HEK293 (cell line): ENCODE results near the gene PI4KA.

Experiments
- CTCF ChIP-seq: fragments of 450-650 bp; formaldehyde crosslinking; IDR thresholded peaks from 2 replicates; pipeline ENCODE4 v1.5.1; 2016; ENCODE audit warnings: missing biosample characterization, missing genetic modification characterization
- KLF9 ChIP-seq: fragments of 450-650 bp; formaldehyde crosslinking; IDR thresholded peaks from 2 replicates; pipeline ENCODE4 v1.5.1; 2016; ENCODE audit warnings: missing biosample characterization, missing genetic modification characterization, low read depth
- ZNF398 ChIP-seq: fragments of 450-650 bp; formaldehyde crosslinking; IDR thresholded peaks from 2 replicates; pipeline ENCODE4 v1.5.1; 2017; ENCODE audit warnings: missing biosample characterization, missing genetic modification characterization

DNA sequence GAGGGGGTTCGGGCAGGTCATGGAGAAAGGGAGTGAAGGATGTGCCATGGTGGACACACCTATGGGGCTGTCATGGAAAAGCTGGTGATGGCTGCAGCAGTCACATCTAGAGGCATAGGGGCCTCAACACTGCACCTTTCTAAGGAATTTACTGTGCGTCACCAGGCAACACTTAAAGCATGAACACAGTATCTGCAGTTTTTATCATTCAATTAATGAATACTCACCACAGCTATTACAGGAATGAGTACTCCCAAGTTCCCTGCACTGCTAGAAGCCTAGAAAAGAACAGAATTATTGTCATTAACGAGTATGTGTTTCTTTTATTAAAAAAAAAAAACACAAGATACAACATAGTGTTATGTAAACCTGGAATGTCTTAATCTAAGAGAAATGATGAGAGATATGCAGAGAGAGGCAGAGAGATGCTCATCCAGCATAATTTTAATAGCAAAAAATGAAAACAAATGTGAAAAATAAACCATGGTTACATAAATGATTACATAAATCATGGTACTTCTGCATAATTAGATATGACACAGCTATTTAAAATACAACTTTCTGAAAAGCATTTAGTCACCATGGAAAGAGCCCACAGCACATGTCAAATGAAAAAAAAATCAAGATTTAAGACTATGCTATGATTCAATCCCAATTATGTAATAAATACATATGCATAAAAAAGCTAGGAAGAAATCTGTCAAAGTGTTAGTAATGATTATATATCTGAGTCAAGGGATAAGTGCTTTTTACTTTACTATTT, 65.5 kb downstream of the PI4KA start:
- TF ChIP-seq KLF9 (tag by site-specific recombination) (no peak), ZNF398 (no peak), CTCF (tag by site-specific recombination) (no peak)
